ENCODE measurements around the gene CD22. TPM values are rescaled to one million over a fixed set of nuclear protein-coding genes. Genes with fewer than 3 reads are reported as not detected.

CD22 gene
- total RNA-seq, 3 donors from 2014 or later, result 0.33 to 7.8 (median 4.8) TPM

GRCh38 chr19:35300339-35300649 is 28.7 kb upstream of the CD22 start:
- H3K27me3 ChIP-seq, result no peaks in the 10 kb centered on the region
- H3K9me3 ChIP-seq, result no peaks in the 10 kb centered on the region
- intact Hi-C loops (cut with DNase I; ENCODE audit: low total_unique reads), result no loop called here
- H3K4me1 ChIP-seq, result no peaks in the 10 kb centered on the region
- no peak overlapping the region for H3K4me3 ChIP-seq
- no peak for DNase-seq (ENCODE audit: low spot score in 2 of 2)
- TF ChIP-seq POLR2A (IDR thresholded peaks at IDR 0.05) (no peak), CTCF (IDR thresholded peaks at IDR 0.05) (no peak), POLR2AphosphoS5 (IDR thresholded peaks at IDR 0.05) (no peak)
- no peak overlapping the region for H3K27ac ChIP-seq
- H3K36me3 ChIP-seq, result no peaks in the 10 kb centered on the region

DNA sequence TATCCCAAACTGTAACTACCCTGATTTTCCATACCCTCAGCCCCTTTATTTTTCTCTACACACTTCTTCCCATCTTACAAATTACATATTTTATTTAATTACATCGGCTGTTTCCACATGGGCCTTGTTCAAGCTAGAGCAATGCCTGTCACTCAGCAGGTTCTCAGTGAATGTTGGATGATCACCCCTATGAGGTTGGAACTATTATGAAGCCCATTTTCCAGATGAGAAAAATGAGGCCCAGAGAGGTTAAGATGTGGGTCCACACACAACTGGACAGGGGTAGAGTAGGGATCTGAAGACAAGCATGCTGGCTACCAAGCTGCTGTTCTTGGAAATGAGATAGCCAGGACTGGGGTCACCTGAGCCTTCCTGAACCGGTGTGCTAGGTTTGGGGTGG is 27.0 kb upstream of the CD22 start:
- intact Hi-C loops (cut with DNase I; ENCODE audit: low total_unique reads), result no loop called here

GRCh38 chr19:35302446-35302845 is 26.5 kb upstream of the CD22 start:
- TF ChIP-seq CTCF (IDR thresholded peaks at IDR 0.05) (no peak), POLR2A (IDR thresholded peaks at IDR 0.05) (no peak), POLR2AphosphoS5 (IDR thresholded peaks at IDR 0.05) (no peak)
- no peaks in the 10 kb centered on the region for H3K9me3 ChIP-seq
- H3K4me1 ChIP-seq, result no peaks in the 10 kb centered on the region
- intact Hi-C loops (cut with DNase I; ENCODE audit: low total_unique reads), result no loop called here
- DNase-seq (ENCODE audit: low spot score in 2 of 2), result no peak
- no peaks in the 10 kb centered on the region for H3K36me3 ChIP-seq
- H3K27ac ChIP-seq, result no peak overlapping the region
- H3K4me3 ChIP-seq, result no peak overlapping the region
- no peaks in the 10 kb centered on the region for H3K27me3 ChIP-seq

More for the DNA sequence above, 27.0 kb upstream of the CD22 start:
- no peaks in the 10 kb centered on the region for H3K9me3 ChIP-seq
- no peaks in the 10 kb centered on the region for H3K36me3 ChIP-seq
- H3K4me3 ChIP-seq, result no peak overlapping the region
- TF ChIP-seq POLR2AphosphoS5 (IDR thresholded peaks at IDR 0.05), result no peak
- no peak for TF ChIP-seq POLR2A (IDR thresholded peaks at IDR 0.05)
- TF ChIP-seq CTCF (IDR thresholded peaks at IDR 0.05), result no peak
- no peak overlapping the region for H3K27ac ChIP-seq
- H3K27me3 ChIP-seq, result no peaks in the 10 kb centered on the region
- DNase-seq (ENCODE audit: low spot score in 2 of 2), result no peak
- no peaks in the 10 kb centered on the region for H3K4me1 ChIP-seq

GRCh38 chr19:35303357-35303915 is 25.6 kb upstream of the CD22 start:
- Histone ChIP-seq H3K4me3 (no peak overlapping the region), H3K27ac (no peak overlapping the region), H3K27me3 (no peaks in the 10 kb centered on the region), H3K9me3 (no peaks in the 10 kb centered on the region), H3K4me1 (no peaks in the 10 kb centered on the region), H3K36me3 (no peaks in the 10 kb centered on the region)
- intact Hi-C loops (cut with DNase I; ENCODE audit: low total_unique reads), result no loop called here
- TF ChIP-seq CTCF (IDR thresholded peaks at IDR 0.05) (no peak), POLR2AphosphoS5 (IDR thresholded peaks at IDR 0.05) (no peak), POLR2A (IDR thresholded peaks at IDR 0.05) (no peak)
- no peak for DNase-seq (ENCODE audit: low spot score in 2 of 2)

DNA sequence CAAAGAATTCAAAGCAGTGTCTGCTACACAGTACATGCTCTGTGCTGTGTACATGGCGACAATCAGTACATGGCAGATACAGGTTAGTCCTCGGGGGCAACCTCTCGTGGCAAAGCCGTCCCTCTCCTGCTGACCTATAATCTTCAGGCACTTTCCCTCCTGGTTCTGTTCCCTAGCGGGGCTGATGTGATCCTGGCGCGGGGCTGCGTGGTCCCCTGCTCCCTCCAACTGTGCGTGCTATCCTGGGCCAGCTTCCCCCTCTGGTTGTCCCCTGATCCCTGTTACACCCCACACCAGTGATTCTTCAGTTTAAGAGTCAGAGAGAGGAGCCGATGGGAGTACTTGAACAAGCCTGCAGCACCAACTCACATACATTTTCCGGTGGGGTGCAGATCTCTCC is 25.0 kb upstream of the CD22 start:
- no peaks in the 10 kb centered on the region for H3K9me3 ChIP-seq
- H3K27ac ChIP-seq, result no peak overlapping the region
- TF ChIP-seq POLR2A (IDR thresholded peaks at IDR 0.05) (no peak), POLR2AphosphoS5 (IDR thresholded peaks at IDR 0.05) (no peak), CTCF (IDR thresholded peaks at IDR 0.05) (no peak)
- H3K27me3 ChIP-seq, result no peaks in the 10 kb centered on the region
- intact Hi-C loops (cut with DNase I; ENCODE audit: low total_unique reads), result no loop called here
- H3K4me3 ChIP-seq, result no peak overlapping the region
- no peaks in the 10 kb centered on the region for H3K4me1 ChIP-seq
- DNase-seq (ENCODE audit: low spot score in 2 of 2), result no peak
- no peaks in the 10 kb centered on the region for H3K36me3 ChIP-seq

Measured in breast epithelium (tissue), 4 donors.